MG63 (cell line): ENCODE measurements around the gene SPATA12. TPM values are rescaled to one million over a fixed set of nuclear protein-coding genes. Genes with fewer than 3 reads are reported as not detected.
"Not testable (repeated sequence)": the region's sequence is repeated elsewhere in the genome, so short reads cannot be mapped to it uniquely, and the experiment has no call there.

Source experiments
- DNase-seq: peaks from one replicate; pipeline ENCODE4 v3.0.0-alpha.2; 2020
- H3K27me3 ChIP-seq: fragments of 250-450 bp; sonication (Bioruptor Pico); 2 replicates; pipeline ENCODE4 v1.5.1; 2020; ENCODE audit warnings: mild to moderate bottlenecking, moderate library complexity
- H3K36me3 ChIP-seq: fragments of 250-450 bp; sonication (Bioruptor Pico); 2 replicates; pipeline ENCODE4 v1.5.1; 2020; ENCODE audit warnings: mild to moderate bottlenecking, moderate library complexity
- H3K4me3 ChIP-seq: fragments of 250-450 bp; sonication (Bioruptor Pico); 2 replicates; pipeline ENCODE4 v1.5.1; 2020; ENCODE audit warnings: mild to moderate bottlenecking, moderate library complexity
- H3K9me3 ChIP-seq: fragments of 250-450 bp; sonication (Bioruptor Pico); 2 replicates; pipeline ENCODE4 v1.5.1; 2020; ENCODE audit warnings: mild to moderate bottlenecking, moderate library complexity
- total RNA-seq: library from RNA; depleted of rRNA; stranded (reverse); fragments of >200 nt; shearing (Covaris generic); gene quantifications from 2 replicates; pipeline ENCODE4 v1.2.3, GENCODE V29; 2014; ENCODE audit warnings: low replicate concordance

Gene SPATA12
- total RNA-seq, 1 experiment from 2014 or later = not detected

- no peaks in the 10 kb centered on the region for H3K9me3 ChIP-seq
- no peak overlapping the region for H3K4me3 ChIP-seq
- H3K36me3 ChIP-seq = no peaks in the 10 kb centered on the region
Measured at GRCh38 chr3:57073628-57074027, 13.2 kb downstream of the SPATA12 start.

DNA sequence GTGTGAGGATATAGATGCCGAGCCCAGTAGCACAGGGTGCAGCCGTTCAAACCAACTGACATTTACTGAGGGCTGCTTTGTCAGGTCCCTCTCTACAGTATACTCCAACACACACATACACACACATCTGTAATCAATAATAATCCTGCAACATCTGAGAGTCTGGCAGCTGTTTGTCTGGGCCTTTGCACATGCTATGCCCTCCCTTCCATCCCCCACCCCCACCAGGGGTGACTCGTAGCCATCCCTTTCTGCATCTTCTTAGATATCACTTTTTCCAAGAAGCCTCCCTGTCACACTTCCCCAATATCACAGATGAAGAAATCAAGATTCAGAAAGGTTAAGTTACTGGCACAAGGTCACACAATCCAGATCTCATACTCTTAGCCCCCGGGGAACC lies 13.7 kb downstream of the SPATA12 start:
- H3K36me3 ChIP-seq = no peaks in the 10 kb centered on the region
- no peak for DNase-seq
- H3K9me3 ChIP-seq = no peaks in the 10 kb centered on the region
- no peak overlapping the region for H3K4me3 ChIP-seq
- H3K27me3 ChIP-seq = no peaks in the 10 kb centered on the region

More at GRCh38 chr3:57073628-57074027, 13.2 kb downstream of the SPATA12 start:
- no peak for DNase-seq
- H3K27me3 ChIP-seq = no peaks in the 10 kb centered on the region

GRCh38 chr3:57076422-57076951 lies 16.0 kb downstream of the SPATA12 start:
- Histone ChIP-seq H3K9me3 (no peaks in the 10 kb centered on the region), H3K27me3 (no peaks in the 10 kb centered on the region), H3K36me3 (no peaks in the 10 kb centered on the region), H3K4me3 (no peak overlapping the region)
- DNase-seq = no peak

- Histone ChIP-seq H3K27me3 (no peaks in the 10 kb centered on the region), H3K36me3 (no peaks in the 10 kb centered on the region), H3K9me3 (no peaks in the 10 kb centered on the region), H3K4me3 (no peak overlapping the region)
- no peak for DNase-seq
Measured at GRCh38 chr3:57077630-57078343, 17.3 kb downstream of the SPATA12 start.

- H3K36me3 ChIP-seq = no peaks in the 10 kb centered on the region
- peak overlapping the region; percentile 59 for H3K4me3 ChIP-seq
- no peaks in the 10 kb centered on the region for H3K27me3 ChIP-seq
- peak; percentile 16 for DNase-seq
- H3K9me3 ChIP-seq = no peaks in the 10 kb centered on the region
Measured at GRCh38 chr3:57078344-57078634, 17.8 kb downstream of the SPATA12 start.

DNA sequence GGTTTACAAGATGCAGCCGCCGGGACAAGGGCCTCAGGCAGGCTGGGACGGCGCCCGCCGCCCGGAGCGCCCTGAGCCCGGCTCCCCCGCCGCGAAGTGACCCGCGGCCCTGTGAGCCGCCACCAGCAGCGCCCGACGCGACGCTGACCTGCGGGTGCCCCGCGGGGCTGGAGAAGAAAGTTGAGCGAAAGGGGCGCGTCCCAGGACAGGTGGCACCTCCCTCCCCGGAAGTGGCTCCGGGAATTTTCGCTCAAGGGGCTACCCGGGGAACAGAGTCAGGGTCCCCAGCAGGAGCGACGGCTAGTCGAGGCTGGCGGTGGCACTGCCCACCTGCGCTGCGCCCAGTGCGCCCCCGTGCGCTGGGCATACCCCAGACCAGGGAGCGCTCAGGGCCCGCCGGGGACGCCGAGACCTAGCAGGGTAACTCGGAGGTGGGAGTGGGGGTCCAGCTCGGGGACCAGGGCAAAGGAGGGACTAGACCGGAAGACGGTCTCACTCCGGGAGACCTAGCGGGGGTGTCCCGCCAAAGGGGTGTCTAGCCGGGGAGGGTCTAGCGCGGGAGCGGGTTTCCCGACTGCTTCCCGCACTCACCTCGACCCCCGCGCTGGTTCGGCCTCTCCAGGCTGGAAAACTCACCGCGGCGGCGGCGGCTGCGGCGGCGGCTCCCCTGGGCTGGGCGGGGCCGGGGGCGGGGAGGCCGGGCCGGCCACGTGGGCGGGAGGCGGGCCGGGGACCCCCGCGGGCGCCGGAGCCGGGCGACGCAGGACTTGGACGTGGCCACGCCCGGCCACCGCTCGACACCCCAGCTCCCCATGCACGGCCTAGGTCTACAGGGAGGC lies 18.4 kb downstream of the SPATA12 start:
- Histone ChIP-seq H3K4me3 (peak overlapping the region; percentile 59), H3K27me3 (no peaks in the 10 kb centered on the region), H3K9me3 (no peaks in the 10 kb centered on the region), H3K36me3 (no peaks in the 10 kb centered on the region)
- peak; percentile 41 for DNase-seq

DNA sequence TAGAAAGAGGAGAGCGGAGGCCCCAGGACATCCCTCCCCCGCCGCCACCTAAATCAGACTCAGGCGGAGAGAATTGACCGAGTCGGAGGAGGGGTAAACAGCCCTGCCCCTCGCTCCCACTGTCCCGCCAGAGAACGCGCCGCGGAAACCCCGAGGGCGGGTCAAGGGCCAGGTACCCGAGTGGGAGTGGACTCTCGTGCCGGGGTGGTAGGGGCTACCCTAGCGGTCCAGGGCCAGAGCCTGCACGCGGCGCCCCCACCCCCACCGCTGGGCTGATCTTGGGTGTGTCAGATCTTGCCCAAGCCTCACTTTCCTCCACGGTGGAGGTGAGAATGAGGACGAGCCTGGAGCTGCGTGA lies 19.0 kb downstream of the SPATA12 start:
- peak; percentile 4 for DNase-seq
- H3K4me3 ChIP-seq = peak overlapping the region; percentile 59
- no peaks in the 10 kb centered on the region for H3K9me3 ChIP-seq
- H3K36me3 ChIP-seq = no peaks in the 10 kb centered on the region
- no peaks in the 10 kb centered on the region for H3K27me3 ChIP-seq

DNA sequence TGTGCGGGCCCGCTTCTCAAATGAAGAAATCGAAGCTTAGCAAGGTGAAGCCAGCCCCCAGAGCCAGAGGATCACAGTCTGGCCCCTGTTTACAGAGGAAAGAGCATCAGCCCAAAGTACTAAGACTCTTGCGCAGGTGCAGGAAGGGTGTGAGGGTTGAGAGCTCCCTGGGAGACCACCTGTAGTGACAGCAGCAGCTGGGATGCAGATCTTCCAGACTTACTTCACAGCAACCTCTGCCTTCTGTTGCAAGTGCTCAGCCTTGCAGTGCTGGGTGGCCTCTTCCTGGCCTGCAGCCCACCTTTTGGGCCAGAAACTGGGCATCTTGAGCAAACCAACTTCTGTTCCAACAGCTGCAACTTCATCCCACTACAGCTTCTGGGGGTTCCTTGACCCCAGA lies 19.7 kb downstream of the SPATA12 start:
- no peak for DNase-seq
- H3K27me3 ChIP-seq = no peaks in the 10 kb centered on the region
- H3K4me3 ChIP-seq = no peak overlapping the region
- H3K36me3 ChIP-seq = no peaks in the 10 kb centered on the region
- H3K9me3 ChIP-seq = no peaks in the 10 kb centered on the region

- Histone ChIP-seq H3K36me3 (no peaks in the 10 kb centered on the region), H3K27me3 (no peaks in the 10 kb centered on the region), H3K9me3 (no peaks in the 10 kb centered on the region), H3K4me3 (no peak overlapping the region)
- DNase-seq = no peak
Measured at GRCh38 chr3:57081173-57081572, 20.7 kb downstream of the SPATA12 start.

DNA sequence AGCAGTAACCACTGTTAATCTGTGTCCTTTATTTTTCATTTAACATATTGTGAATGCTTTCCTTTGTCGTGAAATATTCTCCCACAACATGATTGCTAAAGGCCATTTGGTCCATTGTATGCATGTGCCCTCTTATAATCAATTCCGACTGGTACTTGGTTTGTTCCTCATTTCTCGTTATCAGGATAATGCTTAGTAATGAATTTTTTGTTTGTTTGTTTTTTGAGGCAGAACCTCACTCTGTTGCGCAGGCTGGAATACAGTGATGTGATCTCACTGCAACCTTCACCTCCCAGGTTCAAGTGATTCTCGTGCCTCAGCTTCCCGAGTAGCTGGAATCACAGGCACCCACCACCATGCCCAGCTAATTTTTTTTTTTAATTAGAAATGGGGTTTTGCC lies 22.0 kb downstream of the SPATA12 start:
- Histone ChIP-seq H3K36me3 (no peaks in the 10 kb centered on the region), H3K4me3 (no peak overlapping the region), H3K9me3 (no peaks in the 10 kb centered on the region), H3K27me3 (no peaks in the 10 kb centered on the region)
- DNase-seq = no peak

- not testable (repeated sequence) for H3K4me3 ChIP-seq, DNase-seq
Measured at GRCh38 chr3:57083266-57083995, 23.0 kb downstream of the SPATA12 start.

DNA sequence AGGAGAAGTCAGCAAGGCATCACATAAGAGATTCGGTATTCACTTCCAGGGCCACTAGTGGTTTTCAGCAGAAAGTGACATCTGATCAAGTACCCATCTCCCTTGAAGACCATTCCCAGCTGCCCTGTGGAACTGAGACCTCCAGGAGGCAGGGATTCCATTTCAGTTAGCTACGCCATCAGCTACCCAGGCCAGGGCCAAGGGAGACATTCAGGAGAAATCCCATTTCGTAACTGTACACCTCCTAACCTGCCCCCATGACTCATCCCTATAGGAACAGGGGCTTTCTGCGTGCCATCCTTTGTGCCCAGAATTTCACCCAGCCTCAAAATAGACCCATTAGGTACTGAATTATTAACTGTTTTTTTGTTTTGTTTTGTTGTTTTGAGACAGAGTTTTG lies 24.7 kb downstream of the SPATA12 start:
- Histone ChIP-seq H3K36me3 (no peaks in the 10 kb centered on the region), H3K27me3 (no peaks in the 10 kb centered on the region), H3K4me3 (no peak overlapping the region), H3K9me3 (no peaks in the 10 kb centered on the region)
- no peak for DNase-seq

More at GRCh38 chr3:57083266-57083995, 23.0 kb downstream of the SPATA12 start:
- H3K9me3 ChIP-seq, H3K36me3 ChIP-seq, H3K27me3 ChIP-seq: not testable (repeated sequence)

DNA sequence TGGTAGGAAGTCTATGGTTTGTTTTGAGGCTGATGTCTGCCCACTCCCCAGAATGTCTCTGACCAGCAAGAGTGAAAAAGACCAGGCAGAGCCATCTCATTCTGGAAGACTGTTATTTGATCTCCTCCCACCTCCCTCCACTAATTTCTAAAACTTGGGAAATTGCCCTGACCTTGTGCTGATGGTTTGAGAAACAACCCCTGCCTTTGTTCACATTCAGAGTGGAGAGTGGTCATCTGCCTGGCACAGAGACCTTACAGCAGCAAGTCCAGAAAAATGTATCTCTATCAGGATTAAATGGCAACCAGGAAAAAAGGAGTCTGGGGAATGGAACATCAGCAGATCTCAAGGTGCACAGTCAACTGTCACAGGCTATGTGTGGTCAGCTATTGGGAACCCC lies 25.7 kb downstream of the SPATA12 start:
- no peak for DNase-seq
- Histone ChIP-seq H3K9me3 (no peaks in the 10 kb centered on the region), H3K4me3 (no peak overlapping the region), H3K36me3 (no peaks in the 10 kb centered on the region), H3K27me3 (no peaks in the 10 kb centered on the region)

DNA sequence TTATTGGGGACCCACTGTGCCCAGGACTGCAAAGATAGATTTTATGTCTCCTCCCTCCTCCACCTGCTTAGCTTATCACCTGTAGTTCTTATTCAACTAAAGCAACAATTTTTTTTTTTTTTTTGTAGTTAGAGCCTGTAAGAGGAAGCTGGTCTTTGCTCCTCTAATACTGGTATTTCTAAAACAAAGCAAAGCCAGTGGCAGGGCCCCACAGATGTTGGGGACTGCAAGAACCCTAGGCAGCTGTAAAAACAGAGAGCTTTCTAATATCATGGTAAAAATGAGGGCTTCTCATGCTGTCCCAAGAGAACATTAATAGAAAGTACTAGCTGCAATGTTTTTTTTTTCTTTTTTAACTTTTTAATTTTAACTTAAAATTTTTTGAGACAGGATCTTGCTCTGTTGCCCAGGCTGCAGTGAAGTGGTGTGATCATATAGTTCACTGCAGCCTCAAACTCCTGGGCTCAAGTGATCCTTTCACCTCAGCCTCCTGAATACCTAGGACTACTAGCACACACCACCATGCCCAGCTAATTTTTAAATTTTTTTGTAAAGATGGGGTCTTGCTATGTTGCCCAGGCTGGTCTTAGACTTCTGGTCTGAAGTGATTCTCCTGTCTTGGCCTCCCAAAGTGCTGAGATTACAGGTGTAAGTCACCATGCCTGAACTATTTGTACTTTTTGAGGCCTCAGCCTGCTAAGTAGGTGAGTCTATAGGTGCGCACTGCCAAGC lies 27.1 kb downstream of the SPATA12 start:
- no peaks in the 10 kb centered on the region for H3K9me3 ChIP-seq
- no peaks in the 10 kb centered on the region for H3K27me3 ChIP-seq
- no peaks in the 10 kb centered on the region for H3K36me3 ChIP-seq
- no peak overlapping the region for H3K4me3 ChIP-seq
- no peak for DNase-seq

DNA sequence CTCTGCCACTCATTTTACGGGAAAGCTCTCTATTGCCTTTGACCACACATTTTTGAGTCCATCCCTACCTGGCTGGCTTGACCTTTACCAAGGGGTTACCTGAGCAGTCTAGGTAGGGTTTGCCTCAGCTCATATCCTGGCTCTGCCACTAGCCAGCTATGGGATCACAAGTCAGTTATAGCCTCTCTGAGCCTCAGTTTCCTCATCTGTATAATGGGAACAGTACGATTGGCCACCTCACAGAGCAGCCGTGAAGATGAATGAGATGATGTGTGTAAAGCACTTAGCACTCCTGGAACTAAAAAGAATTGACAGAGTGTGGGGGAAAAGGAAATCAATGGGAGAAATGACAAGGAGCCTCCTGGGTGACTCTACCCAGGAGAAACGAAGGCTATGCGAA lies 28.0 kb downstream of the SPATA12 start:
- no peak overlapping the region for H3K4me3 ChIP-seq
- no peaks in the 10 kb centered on the region for H3K9me3 ChIP-seq
- no peak for DNase-seq
- H3K27me3 ChIP-seq = no peaks in the 10 kb centered on the region
- H3K36me3 ChIP-seq = no peaks in the 10 kb centered on the region

- H3K36me3 ChIP-seq = no peaks in the 10 kb centered on the region
- H3K4me3 ChIP-seq = no peak overlapping the region
- no peaks in the 10 kb centered on the region for H3K27me3 ChIP-seq
- H3K9me3 ChIP-seq = no peaks in the 10 kb centered on the region
- no peak for DNase-seq
Measured at GRCh38 chr3:57089043-57089442, 28.6 kb downstream of the SPATA12 start.
